22Rv1 (cell line): ENCODE data around the gene HSPA1A.

Source experiments
- CTCF ChIP-seq: fragments of 450-650 bp; IDR thresholded peaks from 2 replicates; pipeline ENCODE4 v1.5.1; 2017; ENCODE audit warnings: mild to moderate bottlenecking
- ZFX ChIP-seq: fragments of 450-650 bp; IDR thresholded peaks from 2 replicates; pipeline ENCODE4 v1.6.1; 2017; ENCODE audit warnings: antibody characterized with exemption, borderline replicate concordance

GRCh38 chr6:31781244-31782125 is 33.9 kb upstream of the HSPA1A start:
- TF ChIP-seq CTCF (no peak), ZFX (no peak)
